GM23338 (cell line): ENCODE data around the gene NFIB.

ENCODE experiments used
- CREB1 ChIP-seq: fragments of 250-450 bp; sonication (Bioruptor Pico); IDR thresholded peaks from 2 replicates; pipeline ENCODE4 v1.5.0; 2020; ENCODE audit warnings: low read depth, mild to moderate bottlenecking, moderate library complexity
- EZH2 ChIP-seq: fragments of 200-600 bp; sonication (generic); IDR thresholded peaks from one replicate; pipeline ENCODE4 v1.8.0; 2017; ENCODE audit warnings: antibody characterized with exemption, mild to moderate bottlenecking, low read depth; ENCODE audit not compliant: unreplicated experiment
- POLR2AphosphoS5 ChIP-seq: IDR thresholded peaks from 2 replicates; pipeline ENCODE4 v1.6.1; 2016; ENCODE audit warnings: antibody characterized with exemption, low read depth
- TF ChIP-seq, protein P1 (sequence below), 2 experiments: fragments of 200-600 bp in 1 of 2; sonication (generic) in 1 of 2; conservative IDR thresholded peaks; 2 replicates each; pipeline versions ENCODE4 v1.5.1 to v1.6.1; 2016 to 2017; ENCODE audit warnings: antibody characterized with exemption in 2 of 2, low read depth in 2 of 2, mild to moderate bottlenecking in 2 of 2, moderate library complexity in 1 of 2
- TF ChIP-seq, protein P2 (sequence below): IDR thresholded peaks from one replicate; pipeline ENCODE4 v1.6.1; 2018; ENCODE audit warnings: antibody characterized with exemption; ENCODE audit not compliant: unreplicated experiment

DNA sequence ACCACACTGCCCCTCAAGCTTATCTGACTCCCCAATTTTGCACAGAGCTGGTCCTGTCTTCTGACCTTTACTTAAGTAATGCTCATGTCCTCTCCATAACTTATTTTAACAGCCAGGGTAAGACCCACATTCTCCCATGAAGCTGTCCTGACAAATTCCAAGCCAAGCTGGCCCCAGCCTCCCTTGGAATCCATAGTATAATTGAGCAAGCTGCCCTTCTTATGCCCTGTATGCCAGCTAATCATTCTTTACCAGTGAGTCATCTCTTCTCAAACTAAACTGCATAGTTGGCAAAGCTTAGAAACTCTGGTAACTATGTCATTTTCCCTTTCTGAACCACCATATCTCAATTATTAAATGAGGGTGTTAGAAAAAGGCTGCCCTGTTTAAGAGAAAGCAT lies 92.4 kb downstream of the NFIB start:
- TF ChIP-seq EZH2 (no peak), CREB1 (CRISPR knock-in tag) (no peak), POLR2AphosphoS5 (no peak)
- TF ChIP-seq, protein P1, sequence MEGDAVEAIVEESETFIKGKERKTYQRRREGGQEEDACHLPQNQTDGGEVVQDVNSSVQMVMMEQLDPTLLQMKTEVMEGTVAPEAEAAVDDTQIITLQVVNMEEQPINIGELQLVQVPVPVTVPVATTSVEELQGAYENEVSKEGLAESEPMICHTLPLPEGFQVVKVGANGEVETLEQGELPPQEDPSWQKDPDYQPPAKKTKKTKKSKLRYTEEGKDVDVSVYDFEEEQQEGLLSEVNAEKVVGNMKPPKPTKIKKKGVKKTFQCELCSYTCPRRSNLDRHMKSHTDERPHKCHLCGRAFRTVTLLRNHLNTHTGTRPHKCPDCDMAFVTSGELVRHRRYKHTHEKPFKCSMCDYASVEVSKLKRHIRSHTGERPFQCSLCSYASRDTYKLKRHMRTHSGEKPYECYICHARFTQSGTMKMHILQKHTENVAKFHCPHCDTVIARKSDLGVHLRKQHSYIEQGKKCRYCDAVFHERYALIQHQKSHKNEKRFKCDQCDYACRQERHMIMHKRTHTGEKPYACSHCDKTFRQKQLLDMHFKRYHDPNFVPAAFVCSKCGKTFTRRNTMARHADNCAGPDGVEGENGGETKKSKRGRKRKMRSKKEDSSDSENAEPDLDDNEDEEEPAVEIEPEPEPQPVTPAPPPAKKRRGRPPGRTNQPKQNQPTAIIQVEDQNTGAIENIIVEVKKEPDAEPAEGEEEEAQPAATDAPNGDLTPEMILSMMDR (conservative IDR thresholded peaks at IDR 0.05; ENCODE audit: low read depth in 2 of 2) = no peak
- TF ChIP-seq, protein P2, sequence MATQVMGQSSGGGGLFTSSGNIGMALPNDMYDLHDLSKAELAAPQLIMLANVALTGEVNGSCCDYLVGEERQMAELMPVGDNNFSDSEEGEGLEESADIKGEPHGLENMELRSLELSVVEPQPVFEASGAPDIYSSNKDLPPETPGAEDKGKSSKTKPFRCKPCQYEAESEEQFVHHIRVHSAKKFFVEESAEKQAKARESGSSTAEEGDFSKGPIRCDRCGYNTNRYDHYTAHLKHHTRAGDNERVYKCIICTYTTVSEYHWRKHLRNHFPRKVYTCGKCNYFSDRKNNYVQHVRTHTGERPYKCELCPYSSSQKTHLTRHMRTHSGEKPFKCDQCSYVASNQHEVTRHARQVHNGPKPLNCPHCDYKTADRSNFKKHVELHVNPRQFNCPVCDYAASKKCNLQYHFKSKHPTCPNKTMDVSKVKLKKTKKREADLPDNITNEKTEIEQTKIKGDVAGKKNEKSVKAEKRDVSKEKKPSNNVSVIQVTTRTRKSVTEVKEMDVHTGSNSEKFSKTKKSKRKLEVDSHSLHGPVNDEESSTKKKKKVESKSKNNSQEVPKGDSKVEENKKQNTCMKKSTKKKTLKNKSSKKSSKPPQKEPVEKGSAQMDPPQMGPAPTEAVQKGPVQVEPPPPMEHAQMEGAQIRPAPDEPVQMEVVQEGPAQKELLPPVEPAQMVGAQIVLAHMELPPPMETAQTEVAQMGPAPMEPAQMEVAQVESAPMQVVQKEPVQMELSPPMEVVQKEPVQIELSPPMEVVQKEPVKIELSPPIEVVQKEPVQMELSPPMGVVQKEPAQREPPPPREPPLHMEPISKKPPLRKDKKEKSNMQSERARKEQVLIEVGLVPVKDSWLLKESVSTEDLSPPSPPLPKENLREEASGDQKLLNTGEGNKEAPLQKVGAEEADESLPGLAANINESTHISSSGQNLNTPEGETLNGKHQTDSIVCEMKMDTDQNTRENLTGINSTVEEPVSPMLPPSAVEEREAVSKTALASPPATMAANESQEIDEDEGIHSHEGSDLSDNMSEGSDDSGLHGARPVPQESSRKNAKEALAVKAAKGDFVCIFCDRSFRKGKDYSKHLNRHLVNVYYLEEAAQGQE = no peak
